Activated naive CD4-positive, alpha-beta T cell treated with anti-CD3 and anti-CD28 coated beads, Interleukin-2, amount 50 U/mL, for 24 hours (primary cell): ENCODE measurements around the gene IGFLR1.
"Not testable (repeated sequence)": the region's sequence is repeated elsewhere in the genome, so short reads cannot be mapped to it uniquely, and the experiment has no call there.

Source experiments
- H3K27ac Mint-ChIP-seq: one replicate; pipeline ENCODE4 v1.8.0; 2021; ENCODE audit warnings: mild to moderate bottlenecking, mixed read lengths
- H3K27me3 Mint-ChIP-seq: one replicate; pipeline ENCODE4 v1.8.0; 2021; ENCODE audit warnings: mixed read lengths
- H3K36me3 Mint-ChIP-seq: one replicate; pipeline ENCODE4 v1.8.0; 2021; ENCODE audit warnings: mixed read lengths
- H3K4me1 Mint-ChIP-seq: one replicate; pipeline ENCODE4 v1.8.0; 2021; ENCODE audit warnings: mixed read lengths
- H3K4me3 Mint-ChIP-seq: one replicate; pipeline ENCODE4 v1.8.0; 2021; ENCODE audit warnings: mild to moderate bottlenecking, mixed read lengths
- H3K9me3 Mint-ChIP-seq: one replicate; pipeline ENCODE4 v1.8.0; 2021; ENCODE audit warnings: mixed read lengths

The IGFLR1 gene

GRCh38 chr19:35781650-35782049, 39.4 kb upstream of the IGFLR1 start:
- Mint-ChIP-seq H3K27ac (no peak overlapping the region), H3K9me3 (no peaks in the 10 kb centered on the region), H3K4me3 (no peak overlapping the region), H3K4me1 (peaks cover 4% of the 10 kb centered on the region), H3K27me3 (no peaks in the 10 kb centered on the region), H3K36me3 (peaks cover 2% of the 10 kb centered on the region)

GRCh38 chr19:35780717-35781116, 38.5 kb upstream of the IGFLR1 start:
- no peak overlapping the region for H3K4me3 Mint-ChIP-seq
- H3K36me3 Mint-ChIP-seq = peaks cover 2% of the 10 kb centered on the region
- H3K27ac Mint-ChIP-seq = no peak overlapping the region
- H3K27me3 Mint-ChIP-seq = no peaks in the 10 kb centered on the region
- no peaks in the 10 kb centered on the region for H3K9me3 Mint-ChIP-seq
- H3K4me1 Mint-ChIP-seq = peaks cover 4% of the 10 kb centered on the region

GRCh38 chr19:35780058-35780457, 37.8 kb upstream of the IGFLR1 start:
- H3K9me3 Mint-ChIP-seq = no peaks in the 10 kb centered on the region
- no peaks in the 10 kb centered on the region for H3K27me3 Mint-ChIP-seq
- no peak overlapping the region for H3K4me3 Mint-ChIP-seq
- H3K27ac Mint-ChIP-seq = no peak overlapping the region
- peaks cover 6% of the 10 kb centered on the region for H3K4me1 Mint-ChIP-seq
- H3K36me3 Mint-ChIP-seq = peaks cover 2% of the 10 kb centered on the region

- H3K27me3 Mint-ChIP-seq = no peaks in the 10 kb centered on the region
- peaks cover 2% of the 10 kb centered on the region for H3K36me3 Mint-ChIP-seq
- H3K4me1 Mint-ChIP-seq = peaks cover 13% of the 10 kb centered on the region
- no peak overlapping the region for H3K27ac Mint-ChIP-seq
- H3K4me3 Mint-ChIP-seq = no peak overlapping the region
- H3K9me3 Mint-ChIP-seq = no peaks in the 10 kb centered on the region
Observed at GRCh38 chr19:35779033-35779432, 36.8 kb upstream of the IGFLR1 start.

- H3K9me3 Mint-ChIP-seq = no peaks in the 10 kb centered on the region
- H3K36me3 Mint-ChIP-seq = peaks cover 2% of the 10 kb centered on the region
- H3K27ac Mint-ChIP-seq = no peak overlapping the region
- no peak overlapping the region for H3K4me3 Mint-ChIP-seq
- no peaks in the 10 kb centered on the region for H3K27me3 Mint-ChIP-seq
- peaks cover 13% of the 10 kb centered on the region for H3K4me1 Mint-ChIP-seq
Observed at GRCh38 chr19:35777961-35778360, 35.7 kb upstream of the IGFLR1 start.

GRCh38 chr19:35777086-35777841, 35.0 kb upstream of the IGFLR1 start:
- H3K27me3 Mint-ChIP-seq = no peaks in the 10 kb centered on the region

GRCh38 chr19:35776102-35776788, 34.0 kb upstream of the IGFLR1 start:
- H3K4me1 Mint-ChIP-seq = peaks cover 13% of the 10 kb centered on the region
- no peaks in the 10 kb centered on the region for H3K27me3 Mint-ChIP-seq
- H3K27ac Mint-ChIP-seq = no peak overlapping the region
- peak overlapping the region; percentile 80 for H3K4me3 Mint-ChIP-seq
- no peaks in the 10 kb centered on the region for H3K36me3 Mint-ChIP-seq
- H3K9me3 Mint-ChIP-seq = no peaks in the 10 kb centered on the region

More at GRCh38 chr19:35777086-35777841, 35.0 kb upstream of the IGFLR1 start:
- Mint-ChIP-seq H3K4me1 (peaks cover 13% of the 10 kb centered on the region), H3K36me3 (no peaks in the 10 kb centered on the region), H3K27ac (no peak overlapping the region), H3K4me3 (peak overlapping the region; percentile 59), H3K9me3 (no peaks in the 10 kb centered on the region)

GRCh38 chr19:35775298-35776101, 33.2 kb upstream of the IGFLR1 start, which contains the start of gene ARHGAP33:
Gene ARHGAP33 (plus strand): TSS chr19:35775564. CDS start chr19:35775659, 95 bp downstream.
- Mint-ChIP-seq H3K36me3 (no peaks in the 10 kb centered on the region), H3K4me3 (peak within 1 kb of the TSS; percentile 85), H3K27ac (peak within 1 kb of the TSS; percentile 35), H3K9me3 (no peaks in the 10 kb centered on the region), H3K4me1 (peaks cover 13% of the 10 kb centered on the region), H3K27me3 (no peaks in the 10 kb centered on the region)

- peak overlapping the region; percentile 35 for H3K27ac Mint-ChIP-seq
- peaks cover 13% of the 10 kb centered on the region for H3K4me1 Mint-ChIP-seq
- no peaks in the 10 kb centered on the region for H3K36me3 Mint-ChIP-seq
- peak overlapping the region; percentile 85 for H3K4me3 Mint-ChIP-seq
- no peaks in the 10 kb centered on the region for H3K27me3 Mint-ChIP-seq
- no peaks in the 10 kb centered on the region for H3K9me3 Mint-ChIP-seq
Observed at GRCh38 chr19:35775046-35775297, 32.7 kb upstream of the IGFLR1 start.

- H3K9me3 Mint-ChIP-seq = no peaks in the 10 kb centered on the region
- H3K4me1 Mint-ChIP-seq = peaks cover 13% of the 10 kb centered on the region
- H3K27me3 Mint-ChIP-seq = no peaks in the 10 kb centered on the region
- no peak overlapping the region for H3K27ac Mint-ChIP-seq
- H3K36me3 Mint-ChIP-seq = no peaks in the 10 kb centered on the region
- peak overlapping the region; percentile 85 for H3K4me3 Mint-ChIP-seq
Observed at GRCh38 chr19:35774274-35775045, 32.2 kb upstream of the IGFLR1 start.

GRCh38 chr19:35773020-35773806, 31.0 kb upstream of the IGFLR1 start:
- Mint-ChIP-seq H3K4me1 (peaks cover 13% of the 10 kb centered on the region), H3K27ac (no peak overlapping the region), H3K4me3 (no peak overlapping the region), H3K36me3 (peaks cover 3% of the 10 kb centered on the region), H3K27me3 (no peaks in the 10 kb centered on the region), H3K9me3 (no peaks in the 10 kb centered on the region)

GRCh38 chr19:35772362-35772761, 30.1 kb upstream of the IGFLR1 start:
- not testable (repeated sequence) for H3K9me3 Mint-ChIP-seq, H3K27me3 Mint-ChIP-seq, H3K4me3 Mint-ChIP-seq, H3K36me3 Mint-ChIP-seq, H3K27ac Mint-ChIP-seq
- peaks cover 13% of the 10 kb centered on the region for H3K4me1 Mint-ChIP-seq

- Mint-ChIP-seq H3K36me3 (peaks cover 3% of the 10 kb centered on the region), H3K27ac (no peak overlapping the region), H3K4me1 (no peaks in the 10 kb centered on the region), H3K4me3 (no peak overlapping the region), H3K27me3 (no peaks in the 10 kb centered on the region), H3K9me3 (no peaks in the 10 kb centered on the region)
Observed at GRCh38 chr19:35768082-35768421, 25.8 kb upstream of the IGFLR1 start.

- H3K9me3 Mint-ChIP-seq = no peaks in the 10 kb centered on the region
- no peaks in the 10 kb centered on the region for H3K4me1 Mint-ChIP-seq
- no peak overlapping the region for H3K27ac Mint-ChIP-seq
- H3K36me3 Mint-ChIP-seq = peaks cover 3% of the 10 kb centered on the region
- H3K4me3 Mint-ChIP-seq = no peak overlapping the region
- H3K27me3 Mint-ChIP-seq = no peaks in the 10 kb centered on the region
Observed at GRCh38 chr19:35767288-35768081, 25.2 kb upstream of the IGFLR1 start.
